Activated CD4-positive, alpha-beta T cell treated with anti-CD3 and anti-CD28 coated beads, Interleukin-2, amount 50 U/mL, for 4 hours (primary cell): Measurements from ENCODE around the gene MBOAT1.
A peak's percentile ranks its signal among the peaks of the same experiment; 100 is the strongest.
"Not testable (repeated sequence)": the region's sequence is repeated elsewhere in the genome, so short reads cannot be mapped to it uniquely, and the experiment has no call there.

Experiments
- DNase-seq, 2 experiments: peaks; one replicate each; pipeline ENCODE4 v3.0.0-alpha.2; 2020

MBOAT1 gene, protein sequence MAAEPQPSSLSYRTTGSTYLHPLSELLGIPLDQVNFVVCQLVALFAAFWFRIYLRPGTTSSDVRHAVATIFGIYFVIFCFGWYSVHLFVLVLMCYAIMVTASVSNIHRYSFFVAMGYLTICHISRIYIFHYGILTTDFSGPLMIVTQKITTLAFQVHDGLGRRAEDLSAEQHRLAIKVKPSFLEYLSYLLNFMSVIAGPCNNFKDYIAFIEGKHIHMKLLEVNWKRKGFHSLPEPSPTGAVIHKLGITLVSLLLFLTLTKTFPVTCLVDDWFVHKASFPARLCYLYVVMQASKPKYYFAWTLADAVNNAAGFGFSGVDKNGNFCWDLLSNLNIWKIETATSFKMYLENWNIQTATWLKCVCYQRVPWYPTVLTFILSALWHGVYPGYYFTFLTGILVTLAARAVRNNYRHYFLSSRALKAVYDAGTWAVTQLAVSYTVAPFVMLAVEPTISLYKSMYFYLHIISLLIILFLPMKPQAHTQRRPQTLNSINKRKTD

DNA sequence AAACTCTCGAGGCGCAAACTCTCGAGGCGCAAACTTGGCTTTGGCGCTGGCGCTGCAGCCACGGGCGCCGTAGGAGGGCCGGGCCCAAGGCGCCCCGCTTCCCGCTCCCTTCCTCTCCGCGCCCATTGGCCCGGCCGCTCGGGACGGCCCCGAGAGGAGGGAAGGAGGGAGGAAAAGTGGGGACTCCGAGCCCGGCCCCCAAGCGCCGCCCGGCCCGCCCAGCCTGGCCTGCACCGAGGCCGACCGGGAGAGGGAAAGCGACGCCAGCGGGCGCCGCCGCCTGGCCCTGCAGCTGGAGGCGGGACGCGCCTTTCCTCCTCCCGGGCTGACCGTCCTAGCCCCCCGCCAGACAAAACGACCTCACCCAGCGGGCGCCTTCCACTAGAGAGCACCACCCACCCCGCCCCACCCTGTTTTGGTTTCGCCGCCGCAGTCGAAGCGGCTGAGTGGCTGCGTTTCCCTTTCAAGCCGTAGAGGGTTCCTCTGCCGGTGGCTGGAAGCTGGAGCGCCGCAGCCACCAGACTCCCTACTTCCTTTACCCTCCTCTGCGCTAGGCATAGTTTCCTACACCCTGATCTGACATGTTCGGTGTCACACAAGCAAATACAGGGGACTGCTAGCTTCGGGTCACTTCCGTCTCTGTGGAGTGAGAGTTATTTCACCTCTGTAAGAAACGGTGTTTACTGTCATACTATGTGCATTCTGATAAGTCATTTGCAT lies at the start of gene MBOAT1:
MBOAT1 (minus strand) TSS at position 78 of the 720 bp plus-strand sequence. CDS start 235 bp downstream, outside the sequence.
- peak; percentile 39 to 58 for DNase-seq

DNA sequence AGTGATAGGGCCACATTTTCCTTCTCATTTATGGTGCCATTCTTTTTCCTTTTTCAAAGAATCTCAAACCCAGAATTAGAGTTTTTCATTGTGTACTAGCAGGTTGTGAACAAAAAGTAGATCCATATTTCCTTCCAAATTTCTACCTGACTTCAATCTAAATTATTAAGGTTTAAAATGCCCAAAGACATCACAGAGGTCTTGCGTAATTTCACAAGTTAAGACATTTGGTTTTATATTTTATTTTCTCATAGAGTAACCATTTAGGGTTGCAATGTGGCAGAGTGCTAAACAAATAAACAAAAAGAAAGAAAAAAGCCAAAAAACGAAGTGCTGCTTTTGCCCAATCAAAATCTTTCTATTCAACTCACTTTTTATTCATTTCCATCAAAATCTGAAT lies 49.4 kb upstream of the MBOAT1 start:
- no peak for DNase-seq

DNA sequence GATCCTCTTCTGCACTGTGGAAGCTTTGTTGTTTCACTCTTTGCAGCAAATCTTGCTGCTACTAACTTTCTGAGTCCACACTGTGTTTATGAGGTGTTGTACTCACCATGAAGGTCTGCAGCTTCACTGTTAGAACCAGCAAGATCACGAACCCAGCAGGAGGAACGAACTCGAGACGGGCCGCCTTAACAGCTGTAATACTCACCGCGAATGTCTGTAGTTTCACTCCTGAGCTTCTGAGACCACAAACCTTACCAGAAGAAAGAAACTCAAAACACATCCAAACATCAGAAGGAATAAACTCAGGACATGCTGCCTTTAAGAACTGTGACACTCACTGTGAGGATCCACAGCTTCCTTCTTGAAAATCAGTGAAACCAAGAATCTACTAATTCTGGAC lies 48.1 kb upstream of the MBOAT1 start:
- DNase-seq = no peak

DNA sequence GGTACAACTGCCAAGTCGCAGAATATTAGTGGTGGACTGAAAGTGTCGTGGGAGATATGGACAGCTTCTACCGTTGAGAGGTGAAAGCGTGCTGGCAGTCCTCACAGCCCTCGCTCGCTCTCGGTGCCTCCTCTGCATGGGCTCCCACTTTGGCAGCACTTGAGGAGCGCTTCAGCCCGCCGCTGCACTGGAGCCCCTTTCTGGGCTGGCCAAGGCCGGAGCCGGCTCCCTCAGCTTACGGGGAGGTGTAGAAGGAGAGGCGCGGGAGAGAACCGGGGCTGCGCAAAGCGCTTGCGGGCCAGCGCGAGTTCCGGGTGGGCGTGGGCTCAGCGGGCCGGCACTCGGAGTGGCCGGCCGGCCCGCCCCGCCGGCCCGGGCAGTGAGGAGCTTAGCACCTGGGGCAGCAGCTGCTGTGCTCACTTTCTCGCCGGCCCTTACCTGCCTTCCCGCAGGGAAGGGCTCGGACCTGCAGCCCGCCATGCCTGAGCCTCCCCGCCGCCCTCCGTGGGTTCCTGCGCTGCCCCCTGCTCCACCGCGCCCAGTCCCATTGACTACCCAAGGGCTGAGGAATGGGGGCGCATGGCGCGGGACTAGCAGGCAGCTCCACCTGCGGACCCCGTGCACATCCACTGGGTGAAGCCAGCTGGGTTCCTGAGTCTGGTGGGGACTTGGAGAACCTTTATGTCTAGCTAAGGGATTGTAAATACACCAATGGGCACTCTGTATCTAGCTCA lies 47.2 kb upstream of the MBOAT1 start:
- no peak for DNase-seq

- no peak for DNase-seq
Measured at GRCh38 chr6:20255428-20255827, 43.2 kb upstream of the MBOAT1 start.

DNA sequence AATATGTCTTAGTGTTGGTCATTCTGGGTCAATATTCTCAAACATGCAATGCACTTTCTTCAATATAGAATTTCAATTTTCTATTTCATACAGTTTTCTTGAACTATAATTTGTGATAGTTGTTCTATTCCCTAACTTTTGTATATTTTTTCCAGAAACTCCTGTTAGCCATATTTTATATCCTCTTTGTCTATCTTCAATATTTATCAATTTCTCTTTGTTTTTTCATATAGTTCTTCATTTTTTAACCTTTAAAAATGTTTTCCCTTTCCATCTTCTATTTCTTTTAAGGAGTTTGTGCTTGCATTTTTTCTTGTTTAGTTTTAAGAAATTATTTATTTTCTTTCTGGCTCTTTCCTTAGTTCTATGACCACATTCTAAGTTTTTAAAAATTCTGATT lies 42.0 kb upstream of the MBOAT1 start:
- no peak for DNase-seq

DNA sequence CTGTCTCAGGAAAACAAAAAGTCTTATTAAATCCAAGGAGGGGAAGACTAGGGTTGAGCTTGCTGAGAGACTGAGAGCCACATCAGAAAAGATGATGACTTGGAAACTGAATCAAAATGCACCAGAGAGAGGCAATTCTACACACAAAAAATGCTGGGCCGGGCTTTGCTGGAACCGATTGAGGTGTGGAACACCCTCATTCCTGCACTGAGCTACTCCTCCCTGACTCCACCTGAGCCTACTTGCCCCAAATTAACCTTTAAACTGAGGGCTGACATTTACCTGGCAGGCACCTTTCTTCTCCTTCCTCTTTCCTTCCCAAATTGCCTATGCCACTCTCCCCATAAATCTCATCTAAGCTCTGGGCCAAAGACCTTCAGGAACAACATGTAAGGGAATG lies 40.8 kb upstream of the MBOAT1 start:
- DNase-seq = no peak

DNA sequence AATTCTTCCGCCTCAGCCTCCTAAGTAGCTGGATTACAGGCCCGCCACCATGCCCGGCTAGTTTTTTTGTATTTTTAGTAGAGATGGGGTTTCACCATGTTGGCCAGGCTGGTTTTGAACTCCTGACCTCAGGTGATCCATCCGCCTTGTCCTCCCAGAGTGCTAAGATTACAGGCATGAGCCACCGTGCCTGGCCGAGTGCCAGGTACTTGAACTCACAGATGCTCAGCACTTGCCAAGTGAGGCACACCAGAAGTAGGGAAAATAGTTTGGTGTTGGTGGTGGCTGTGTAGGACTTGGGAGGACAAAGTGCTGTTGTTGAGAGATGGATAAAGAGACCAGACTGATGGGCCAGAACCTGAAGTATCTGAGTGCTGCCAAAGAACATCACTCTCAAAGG lies 40.0 kb upstream of the MBOAT1 start:
- DNase-seq = no peak

GRCh38 chr6:20251525-20251924 lies 39.3 kb upstream of the MBOAT1 start:
- DNase-seq = no peak

DNA sequence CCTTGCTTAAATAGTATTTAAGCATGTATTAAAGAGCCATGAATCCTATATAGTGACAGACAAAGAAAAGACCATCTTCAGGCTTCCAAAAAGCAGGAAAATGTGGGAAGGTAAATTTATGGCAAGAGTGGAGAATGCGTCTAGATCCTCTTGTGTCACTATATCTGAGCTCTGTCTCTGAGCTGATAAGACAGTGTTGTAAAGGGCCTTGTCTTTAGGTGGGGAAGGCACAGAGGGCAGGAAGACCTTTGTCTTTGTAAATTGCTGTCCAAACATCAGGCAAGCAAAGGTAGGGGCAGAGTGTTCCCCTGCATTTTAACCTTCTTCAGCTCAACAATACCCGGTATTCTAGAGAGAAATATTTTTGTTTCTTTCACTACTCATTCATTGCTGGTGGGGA lies 33.9 kb upstream of the MBOAT1 start:
- no peak for DNase-seq

DNA sequence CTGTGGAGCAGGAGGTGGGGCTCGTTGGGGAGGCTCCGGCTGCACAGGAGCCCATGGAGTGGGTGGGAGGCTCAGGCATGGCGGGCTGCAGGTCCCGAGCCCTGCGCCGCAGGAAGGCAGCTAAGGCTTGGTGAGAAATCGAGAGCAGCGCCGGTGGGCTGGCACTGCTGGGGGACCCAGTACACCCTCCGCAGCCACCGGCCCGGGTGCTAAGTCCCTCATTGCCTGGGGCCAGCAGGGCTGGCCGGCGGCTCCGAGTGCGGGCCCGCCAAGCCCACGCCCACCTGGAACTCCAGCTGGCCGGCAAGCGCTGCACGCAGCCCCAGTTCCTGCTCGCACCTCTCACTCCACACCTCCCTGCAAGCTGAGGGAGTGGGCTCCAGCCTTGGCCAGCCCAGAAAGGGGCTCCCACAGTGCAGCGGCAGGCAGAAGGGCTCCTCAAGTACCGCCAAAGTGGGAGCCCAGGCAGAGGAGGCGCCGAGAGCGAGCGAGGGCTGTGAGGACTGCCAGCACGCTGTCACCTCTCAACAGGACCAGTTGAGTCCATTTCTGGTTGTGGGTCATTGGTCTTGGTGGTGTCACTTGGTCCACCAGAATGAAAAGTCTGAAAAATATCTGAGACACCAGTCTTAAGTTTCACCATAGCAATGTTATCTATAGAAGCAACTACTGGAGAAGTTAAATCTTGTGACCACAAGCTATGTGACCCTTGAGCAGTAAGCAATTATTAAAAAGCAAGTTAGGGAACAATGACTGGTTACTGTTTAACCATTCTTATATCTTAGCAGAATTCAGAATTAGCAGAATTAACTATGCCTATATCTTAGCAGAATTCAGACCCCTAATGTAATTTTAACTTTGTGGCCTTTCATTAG lies 32.8 kb upstream of the MBOAT1 start:
- DNase-seq = not testable (repeated sequence)

DNA sequence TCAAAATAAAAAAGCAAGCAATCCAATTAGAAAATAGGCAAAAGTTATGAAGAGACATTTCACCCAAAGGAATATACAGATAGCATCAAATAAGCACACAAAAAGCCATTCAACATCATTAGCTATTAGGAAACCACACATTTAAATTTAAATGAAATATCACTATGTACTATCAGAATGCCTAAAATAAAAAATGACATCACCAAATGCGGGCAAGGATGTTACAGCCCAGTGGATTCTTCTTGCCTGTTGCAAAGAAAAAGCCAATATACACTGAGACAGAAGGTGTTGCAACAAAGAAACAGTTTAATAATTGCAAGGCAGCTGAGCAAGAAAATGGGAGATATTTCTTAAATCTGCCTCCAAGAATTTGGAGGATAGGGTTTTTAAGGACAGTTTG lies 31.0 kb upstream of the MBOAT1 start:
- no peak for DNase-seq

- no peak for DNase-seq
Measured at GRCh38 chr6:20242397-20242796, 30.1 kb upstream of the MBOAT1 start.

GRCh38 chr6:20241102-20241501 lies 28.8 kb upstream of the MBOAT1 start:
- no peak for DNase-seq

DNA sequence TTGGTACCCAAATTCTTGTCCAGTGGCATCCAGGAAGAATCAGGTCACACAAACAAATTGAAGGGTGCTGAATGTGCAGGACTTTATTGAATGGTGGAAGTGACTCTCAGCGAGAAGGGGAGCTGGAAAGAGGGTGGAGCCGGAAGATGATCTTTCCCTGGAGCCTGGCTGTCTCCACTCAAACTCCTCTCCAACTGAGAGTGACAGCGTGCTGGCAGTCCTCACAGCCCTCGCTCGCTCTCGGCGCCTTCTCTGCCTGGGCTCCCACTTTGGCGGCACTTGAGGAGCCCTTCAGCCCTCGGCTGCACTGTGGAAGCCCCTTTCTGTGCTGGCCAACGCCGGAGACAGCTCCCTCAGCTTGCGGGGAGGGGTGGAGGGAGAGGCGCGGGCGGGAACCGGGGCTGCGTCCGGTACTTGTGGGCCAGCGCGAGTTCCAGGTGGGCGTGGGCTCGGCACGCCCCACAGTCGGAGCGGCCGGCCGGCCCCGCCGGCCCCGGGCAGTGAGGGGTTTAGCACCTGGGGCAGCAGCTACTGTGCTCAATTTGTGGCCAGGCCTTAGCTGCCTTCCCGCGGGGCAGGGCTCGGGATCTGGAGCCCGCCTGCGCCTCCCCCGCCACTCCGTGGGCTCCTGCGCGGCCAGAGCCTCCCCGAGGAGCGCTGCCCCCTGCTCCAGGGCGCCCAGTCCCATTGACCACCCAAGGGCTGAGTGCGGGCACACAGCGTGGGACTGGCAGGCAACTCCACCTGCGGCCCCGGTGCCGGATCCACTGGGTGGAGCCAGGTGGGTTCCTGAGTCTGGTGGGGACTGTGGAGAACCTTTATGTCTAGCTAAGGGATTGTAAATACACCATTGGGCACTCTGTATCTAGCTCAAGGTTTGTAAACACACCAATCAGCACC lies 26.7 kb upstream of the MBOAT1 start:
- no peak for DNase-seq

- DNase-seq = no peak
Measured at GRCh38 chr6:20237677-20238460, 25.6 kb upstream of the MBOAT1 start.

DNA sequence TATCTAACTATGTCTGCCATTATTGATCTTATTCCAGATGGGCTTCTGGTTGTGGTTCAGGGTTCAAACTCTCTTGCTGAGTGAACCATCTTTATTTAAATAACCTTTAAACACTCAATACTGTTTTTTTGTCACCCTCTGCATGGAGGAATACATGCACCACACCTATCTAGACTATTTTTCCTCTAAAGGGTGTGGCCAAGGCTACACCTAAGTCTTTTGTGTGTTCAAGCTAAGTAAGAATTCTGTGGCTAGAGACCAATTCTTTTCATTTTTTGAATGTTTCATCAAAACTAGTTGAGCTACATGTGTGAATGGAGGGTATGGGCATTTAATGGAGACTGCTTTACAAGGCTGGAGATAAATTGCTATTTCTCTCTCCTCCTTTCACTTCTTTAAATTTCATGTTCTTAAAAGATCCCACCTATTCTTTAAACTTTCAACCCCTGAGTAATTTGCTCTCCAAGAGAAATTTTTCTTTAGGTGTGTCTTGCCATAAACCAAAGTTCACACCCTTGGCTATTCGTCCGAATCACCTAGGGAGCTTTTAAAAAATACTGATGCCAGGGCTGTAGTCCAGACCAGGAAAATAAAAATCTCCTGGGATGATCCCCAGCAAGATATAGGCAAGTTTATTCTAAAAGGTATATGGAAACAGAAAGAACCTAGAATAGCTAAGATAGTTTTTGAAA lies 24.8 kb upstream of the MBOAT1 start:
- DNase-seq = no peak

- DNase-seq = no peak
Measured at GRCh38 chr6:20236344-20236743, 24.1 kb upstream of the MBOAT1 start.

GRCh38 chr6:20235041-20235440 lies 22.8 kb upstream of the MBOAT1 start:
- DNase-seq = no peak

DNA sequence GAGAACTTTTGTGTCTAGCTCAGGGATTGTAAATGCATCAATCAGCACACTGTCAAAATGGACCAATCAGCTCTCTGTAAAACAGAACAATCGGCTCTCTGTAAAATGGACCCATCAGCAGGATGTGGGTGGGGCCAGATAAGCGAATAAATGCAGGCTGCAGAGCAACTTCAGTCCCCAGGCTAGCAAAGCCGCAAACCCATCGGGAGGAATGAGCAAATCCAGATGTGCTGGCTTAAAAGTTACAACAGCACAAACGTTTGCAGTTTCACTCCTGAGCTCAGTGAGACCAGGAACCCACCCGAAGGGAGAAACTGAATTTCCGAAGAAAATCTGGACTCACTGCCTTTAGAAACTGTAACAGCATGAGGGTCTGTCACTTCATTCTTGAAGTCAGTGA lies 21.9 kb upstream of the MBOAT1 start:
- no peak for DNase-seq
